GM12801 (cell line): Measurements from ENCODE around the gene SLC38A9.

Experiments
- CTCF ChIP-seq: IDR thresholded peaks from one replicate; pipeline ENCODE4 v1.5.1; 2011; ENCODE audit warnings: control low read depth; ENCODE audit not compliant: insufficient read length; ENCODE audit errors: extremely low read depth

Gene SLC38A9

DNA sequence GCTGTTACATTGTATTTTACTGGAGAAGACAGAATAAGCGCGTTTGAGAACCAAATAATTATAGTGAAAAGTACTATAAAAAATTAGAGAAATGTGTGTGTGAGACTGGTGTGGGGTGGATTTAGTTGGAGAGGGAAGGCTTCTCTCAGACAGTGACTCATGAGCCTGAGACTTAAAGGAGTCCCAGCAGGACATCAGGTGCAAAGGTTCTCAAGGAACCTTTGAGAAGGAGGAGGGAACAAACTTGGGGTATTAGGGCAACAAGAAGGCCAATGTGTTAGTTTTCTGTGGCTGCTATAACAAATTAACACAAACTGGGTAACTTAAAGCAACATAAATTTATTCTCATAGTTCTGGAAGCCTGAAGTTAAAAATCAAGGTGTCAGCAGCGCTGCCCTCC, 30.7 kb upstream of the SLC38A9 start:
- no peak for TF ChIP-seq CTCF

DNA sequence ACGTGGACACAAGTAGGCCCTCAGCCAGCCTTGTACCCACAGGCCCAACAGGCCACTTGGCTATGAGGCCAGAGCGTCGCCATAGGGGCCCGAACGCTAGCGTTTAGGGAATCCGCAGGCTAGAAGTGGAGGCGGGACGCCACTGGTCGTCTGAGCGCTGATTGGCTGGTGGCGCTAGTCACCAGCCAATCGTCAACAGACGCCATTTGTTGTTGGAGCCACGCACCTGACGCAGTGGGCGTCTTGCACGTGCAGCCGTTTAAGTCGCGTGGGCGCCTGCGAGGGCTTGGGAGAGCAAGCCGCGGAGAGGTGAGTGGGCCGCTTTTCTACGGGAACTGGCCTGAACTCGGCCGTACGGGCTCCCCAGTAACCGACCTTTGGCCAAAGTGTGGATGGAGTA, 25.7 kb upstream of the SLC38A9 start, which contains the start of gene DDX4:
Gene DDX4, plus strand, starts transcription at position 269 of the 400 bp plus-strand sequence. CDS start 903 bp downstream, outside the sequence.
- TF ChIP-seq CTCF = no peak

DNA sequence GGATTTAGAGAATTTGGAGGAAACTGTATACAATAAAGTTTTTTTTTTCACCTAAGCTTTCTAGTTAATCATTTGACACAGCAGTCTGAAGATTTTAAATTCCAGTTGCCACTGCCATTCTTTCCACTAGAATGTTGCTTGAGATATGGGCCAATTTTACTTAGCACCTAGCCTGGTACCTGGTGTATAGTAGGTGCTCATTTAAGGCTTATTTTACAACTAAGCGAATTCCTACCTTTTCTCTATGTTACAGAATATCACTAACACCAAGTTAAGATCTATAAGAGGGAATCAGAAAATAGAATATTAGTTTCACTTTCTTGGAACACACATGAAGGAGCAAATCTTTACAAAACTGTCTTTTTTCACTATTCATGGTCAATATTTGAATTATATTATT, 22.5 kb upstream of the SLC38A9 start:
- no peak for TF ChIP-seq CTCF

GRCh38 chr5:55732585-55732984, 20.5 kb upstream of the SLC38A9 start:
- TF ChIP-seq CTCF = no peak

DNA sequence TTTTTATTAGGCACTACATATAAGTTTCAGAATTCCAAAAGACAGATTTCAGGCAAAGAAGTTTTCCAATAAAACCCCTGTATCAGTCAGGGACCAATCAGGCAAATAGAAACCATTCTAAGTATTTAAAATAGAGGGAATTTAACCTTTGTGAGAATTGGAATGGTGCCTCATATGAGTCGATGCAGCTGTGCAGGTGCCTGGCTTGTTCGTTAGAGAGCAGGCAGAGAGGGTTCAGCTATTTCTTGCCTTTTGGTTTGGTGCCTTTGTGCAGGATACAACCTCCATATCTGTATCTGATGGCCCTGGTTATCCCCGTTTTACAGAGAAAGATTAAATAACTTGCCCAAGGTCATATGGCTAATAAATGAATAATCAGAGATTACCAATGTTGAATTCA, 19.7 kb upstream of the SLC38A9 start:
- no peak for TF ChIP-seq CTCF

GRCh38 chr5:55724281-55724680, 12.2 kb upstream of the SLC38A9 start:
- TF ChIP-seq CTCF = no peak

GRCh38 chr5:55720188-55720703, 8.1 kb upstream of the SLC38A9 start:
- TF ChIP-seq CTCF = no peak
